GM18858 (cell line): ENCODE data around the gene GLIS2.

Experiments used
- ATAC-seq: cut with Tn5 transposase; IDR thresholded peaks from one replicate; pipeline ENCODE4 v1.9.1; 2021; ENCODE audit not compliant: unreplicated experiment

GLIS2 gene

DNA sequence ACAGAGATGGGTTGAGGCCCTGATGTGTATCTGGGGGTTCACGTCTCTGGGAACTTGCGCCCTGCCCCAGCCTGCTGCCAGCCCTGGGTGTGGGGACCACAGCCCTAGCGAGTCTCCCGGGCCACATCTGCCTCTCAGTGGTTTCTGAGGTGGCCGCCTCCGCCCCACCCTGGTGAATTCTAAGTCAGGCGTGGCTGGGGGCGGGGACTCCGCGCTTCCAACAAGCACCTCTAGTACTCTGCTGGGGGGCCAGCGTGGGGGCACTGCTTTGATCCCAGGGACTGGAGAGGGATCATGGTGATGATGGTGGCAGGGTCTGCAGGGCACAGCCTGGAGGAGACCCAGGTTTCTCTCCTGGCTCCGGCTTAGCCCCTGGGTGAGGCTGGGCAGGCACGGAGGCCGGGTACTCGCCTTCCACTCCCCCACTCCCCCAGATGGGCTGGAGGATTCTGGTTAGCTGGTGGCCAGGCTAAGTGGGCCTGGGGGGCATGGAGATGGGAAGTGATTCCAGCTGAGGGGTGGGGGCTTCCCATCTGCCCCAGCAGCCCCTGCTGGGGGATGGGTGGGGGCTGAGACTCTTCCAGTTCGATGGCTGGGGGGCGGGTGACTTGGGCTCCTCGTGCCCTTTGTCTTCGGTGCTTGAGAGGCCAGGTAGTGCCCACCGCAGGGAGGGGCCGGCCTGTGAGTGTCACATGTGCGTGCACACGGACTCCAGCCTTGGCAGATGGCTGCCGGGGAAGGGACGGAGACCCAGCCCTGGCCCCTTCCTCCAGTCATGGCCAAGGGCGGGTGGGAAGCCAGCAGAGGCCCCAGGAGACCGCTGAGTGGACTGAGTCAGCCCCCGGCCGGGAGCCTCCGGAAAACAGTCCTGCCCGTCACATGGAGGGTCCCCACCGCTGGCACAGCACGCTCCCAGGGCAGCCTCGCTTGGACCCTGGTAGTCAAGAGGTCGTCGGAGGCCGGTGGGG, 3.9 kb downstream of the GLIS2 start:
- no peak for ATAC-seq

DNA sequence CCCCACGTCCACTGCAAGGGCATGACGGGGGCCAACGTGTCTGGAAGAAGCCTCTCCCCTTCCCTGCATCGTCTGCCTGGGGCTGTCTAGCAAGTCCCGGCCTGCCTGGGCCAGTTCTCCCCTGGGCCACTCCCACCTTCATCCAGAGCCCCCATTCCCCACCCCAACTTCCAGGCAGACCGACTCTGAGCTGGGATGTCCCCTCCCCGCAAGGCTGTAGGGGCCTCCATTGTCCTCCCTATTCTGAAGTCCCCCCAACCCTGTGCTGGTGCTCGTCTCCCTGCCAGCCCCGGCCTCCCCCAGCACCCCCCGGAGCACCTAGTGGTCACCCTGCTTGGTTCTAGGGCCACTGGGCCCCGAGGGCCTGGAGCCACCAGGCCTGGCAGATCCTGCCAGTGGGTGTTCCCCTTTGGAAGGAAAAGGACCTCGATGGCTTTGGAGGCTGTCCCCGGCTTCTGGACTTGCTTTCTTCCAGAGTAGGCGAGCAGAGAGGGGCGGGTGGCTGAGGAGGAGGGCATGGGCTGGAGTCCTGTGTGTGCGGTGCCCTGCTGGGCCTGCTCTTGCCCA, 4.8 kb downstream of the GLIS2 start:
- no peak for ATAC-seq

- ATAC-seq: no peak
Observed at GRCh38 chr16:4321286-4322120, 5.6 kb downstream of the GLIS2 start.

DNA sequence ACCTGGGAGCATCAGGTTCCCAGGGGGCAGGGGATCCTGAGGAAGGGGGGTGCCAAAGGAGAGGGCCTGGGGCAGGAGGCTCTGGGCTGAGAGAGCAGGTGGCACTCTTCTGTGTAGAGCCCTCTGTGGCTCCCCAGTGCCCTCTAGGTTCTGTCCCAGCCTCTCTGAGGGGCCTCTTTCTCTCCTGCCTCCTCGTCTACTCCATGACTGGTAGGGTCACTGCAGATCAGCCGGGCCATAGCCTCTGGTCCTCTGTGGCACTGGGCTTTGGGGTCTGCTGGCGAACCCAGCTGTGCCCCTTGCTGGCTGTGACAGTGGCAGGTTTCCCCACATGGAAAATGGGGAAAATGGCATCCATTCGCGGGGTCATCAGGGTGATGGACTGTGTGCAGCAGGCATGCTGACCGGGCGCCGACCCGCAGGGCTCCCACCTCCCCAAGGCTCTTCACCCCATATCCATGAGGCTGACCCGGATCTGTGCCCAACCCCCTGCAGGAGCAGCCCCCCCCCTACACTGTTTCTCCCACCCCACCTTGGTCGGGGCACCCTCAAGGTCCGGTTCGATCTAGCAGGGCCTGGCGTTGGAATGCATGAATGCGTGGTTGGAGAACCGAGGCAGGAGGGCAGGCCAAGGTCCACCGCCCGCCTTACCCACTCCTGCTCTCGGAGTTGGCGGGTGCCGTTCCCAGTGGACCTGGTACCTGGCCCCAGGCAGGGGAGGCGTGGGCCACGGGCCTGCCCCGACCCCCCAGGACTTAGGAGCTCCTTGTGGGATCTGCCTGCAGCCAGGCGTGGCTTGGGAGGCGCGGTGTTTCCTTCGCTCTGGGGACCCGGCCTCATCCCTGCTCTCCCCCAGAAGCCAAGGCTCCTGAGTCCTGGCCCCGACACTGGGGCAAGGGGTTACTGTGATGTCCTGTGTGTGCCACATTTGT, 6.5 kb downstream of the GLIS2 start:
- no peak for ATAC-seq

DNA sequence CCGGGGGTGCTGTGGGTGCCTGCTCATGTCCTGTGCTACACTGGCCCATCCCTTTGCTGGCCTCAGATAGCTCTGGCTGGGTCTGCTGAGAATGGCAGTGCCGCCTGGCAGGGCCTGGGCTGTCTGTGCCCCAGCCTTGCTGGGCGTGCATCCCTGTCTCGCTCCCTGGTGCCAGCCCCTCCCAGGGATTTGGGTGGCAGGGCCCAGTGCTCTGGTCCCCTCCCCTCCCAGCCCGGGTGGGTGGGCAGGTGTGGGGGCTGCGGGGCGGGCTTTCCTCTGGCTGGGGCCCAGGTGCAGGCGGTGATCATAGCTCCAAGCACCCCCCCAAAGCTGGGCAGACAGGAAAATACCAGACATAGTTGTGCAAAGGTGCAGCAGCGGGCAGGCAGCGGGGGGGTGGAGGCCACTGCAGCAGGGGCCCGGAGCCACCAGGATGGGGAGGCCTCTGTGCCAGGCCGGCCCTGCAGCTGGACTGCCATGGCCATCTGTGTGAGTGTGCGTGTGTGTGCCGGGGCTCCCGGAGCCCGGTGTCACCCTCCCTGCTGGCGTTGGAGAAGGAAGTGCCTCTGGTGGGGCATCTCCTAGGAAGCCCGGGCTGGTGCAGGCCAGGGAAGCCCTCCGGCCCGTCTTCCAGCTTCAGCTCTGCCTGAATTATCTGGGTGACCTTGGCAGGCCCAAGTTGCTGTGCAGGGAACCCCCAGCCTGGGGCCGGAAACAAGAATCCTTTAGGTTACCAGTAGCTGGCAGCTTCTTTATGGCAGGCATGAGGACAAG, 7.4 kb downstream of the GLIS2 start:
- no peak for ATAC-seq

DNA sequence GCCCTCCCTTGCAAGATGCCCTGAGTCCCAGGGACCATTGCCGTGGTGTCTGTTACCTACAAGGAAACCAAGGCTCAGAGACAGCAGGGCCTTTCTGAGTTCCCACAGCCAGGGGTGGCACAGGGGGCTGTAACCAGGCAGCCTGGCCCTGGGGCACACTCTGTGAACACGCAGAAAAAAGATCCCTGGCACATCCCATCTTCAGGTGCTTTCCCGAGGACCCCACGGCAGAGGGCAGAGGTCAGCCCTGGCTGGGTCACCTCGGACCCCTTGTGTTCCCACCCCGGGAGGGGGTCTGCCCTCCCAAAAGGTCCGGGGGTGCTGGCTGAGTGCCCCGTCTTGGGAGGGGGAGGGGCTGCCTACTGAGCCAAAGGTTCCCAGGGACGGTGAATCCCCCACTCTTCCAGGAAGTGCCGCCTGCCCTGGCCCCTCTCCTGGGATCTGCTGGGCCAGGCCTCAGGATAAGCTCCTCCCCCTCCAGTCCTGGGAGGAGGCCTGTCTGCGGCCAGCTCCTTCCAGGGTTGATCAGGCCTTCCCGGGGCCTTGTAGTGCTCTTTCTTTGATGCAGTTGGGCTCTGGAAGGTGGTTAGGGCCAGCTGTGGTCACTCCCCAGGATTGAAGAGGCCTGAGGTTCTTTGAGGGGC, 8.1 kb downstream of the GLIS2 start:
- no peak for ATAC-seq

DNA sequence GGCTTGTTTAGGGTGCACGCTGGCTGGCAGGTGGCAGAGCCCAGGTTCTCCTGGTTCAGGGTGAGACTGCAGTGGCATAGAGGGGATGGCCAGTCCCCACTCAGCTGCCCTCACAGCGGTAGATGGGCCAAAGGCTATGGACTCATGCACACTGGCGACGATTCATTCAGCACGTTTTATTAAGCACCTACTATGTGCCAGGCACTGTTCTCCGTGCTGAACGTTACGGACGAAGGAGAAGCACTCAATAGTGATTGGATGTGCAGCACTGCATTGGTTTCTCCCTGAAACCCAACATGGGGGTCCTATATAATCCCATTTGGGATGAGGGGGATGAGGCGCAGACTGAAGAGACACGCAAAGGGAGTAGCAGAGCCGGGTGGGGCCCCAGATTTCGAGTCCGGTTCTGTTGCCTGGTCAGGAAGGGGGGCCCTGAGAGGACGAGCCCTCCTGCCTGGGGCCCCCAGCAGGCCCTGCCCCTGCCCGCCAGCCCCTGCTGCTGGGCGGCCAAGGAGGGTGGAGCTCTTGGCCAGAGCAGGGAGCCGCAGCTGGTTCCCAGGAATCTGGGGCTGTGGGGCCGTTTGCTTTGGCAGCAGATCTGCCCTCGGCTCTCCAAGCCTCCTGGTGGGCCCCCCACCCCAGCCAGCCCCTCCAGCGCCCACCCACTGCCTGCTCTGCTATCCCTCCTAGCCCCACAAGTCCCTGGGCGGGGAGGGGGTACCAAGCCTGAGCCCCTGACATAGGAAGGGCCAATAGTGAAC, 8.8 kb downstream of the GLIS2 start:
- ATAC-seq: no peak

DNA sequence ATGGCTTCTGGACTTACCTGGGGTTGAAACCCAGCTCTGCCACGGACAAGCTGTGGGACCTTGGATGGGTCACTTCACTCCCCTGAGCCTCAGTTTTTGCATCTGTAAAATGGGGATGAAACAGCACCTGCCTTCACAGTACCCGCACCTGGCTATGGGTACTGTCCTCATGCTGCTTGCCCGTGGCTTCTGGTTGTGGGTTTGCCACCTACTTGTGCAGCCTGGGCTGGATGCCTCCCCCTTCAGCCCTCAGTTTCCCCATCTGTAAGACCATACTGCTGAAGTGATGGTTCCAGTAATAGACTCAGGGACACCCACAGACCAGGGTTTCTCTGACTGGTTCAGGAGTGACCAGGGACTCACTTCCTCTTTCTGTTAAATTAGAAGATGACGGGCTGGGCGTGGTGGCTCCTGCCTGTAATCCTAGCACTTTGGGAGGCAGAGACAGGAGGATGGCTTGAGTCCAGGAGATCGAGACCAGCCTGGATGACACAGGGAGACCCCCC, 9.4 kb downstream of the GLIS2 start:
- no peak for ATAC-seq

DNA sequence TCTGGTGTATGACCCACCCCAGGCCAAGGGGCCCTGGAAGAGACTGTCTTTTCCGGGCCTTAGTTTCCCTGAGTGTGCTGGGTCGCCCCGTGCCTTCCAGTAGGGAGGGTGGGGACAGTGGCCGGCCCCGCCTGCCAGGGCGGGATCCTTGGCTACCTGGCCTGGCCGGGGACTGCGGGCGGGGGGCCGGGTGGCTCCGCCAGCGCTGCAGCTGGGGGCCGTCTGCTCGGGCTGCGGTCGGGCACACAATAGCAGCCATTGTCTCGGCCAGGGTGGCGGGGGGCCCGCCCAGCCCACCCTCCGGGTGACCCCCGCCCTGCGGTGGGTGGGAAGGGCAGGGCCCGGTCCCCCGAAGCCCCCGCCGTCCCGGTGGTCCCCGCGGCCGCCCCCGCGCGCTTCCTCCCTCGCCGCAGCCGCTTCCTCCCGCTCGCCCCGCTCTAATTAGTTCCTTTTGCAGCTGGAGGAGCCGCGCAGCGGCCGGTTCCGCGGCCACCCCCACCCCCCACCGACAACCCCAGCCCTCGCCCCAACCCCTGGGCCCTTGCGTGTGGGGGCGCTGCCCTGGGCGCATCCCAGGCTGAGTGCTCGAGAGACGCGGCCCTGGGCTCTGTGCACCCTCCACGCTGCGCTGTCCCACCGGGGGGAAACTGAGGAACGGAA, 11.6 kb downstream of the GLIS2 start:
- ATAC-seq: no peak

- ATAC-seq: no peak
Observed at GRCh38 chr16:4328046-4328781, 12.3 kb downstream of the GLIS2 start.

DNA sequence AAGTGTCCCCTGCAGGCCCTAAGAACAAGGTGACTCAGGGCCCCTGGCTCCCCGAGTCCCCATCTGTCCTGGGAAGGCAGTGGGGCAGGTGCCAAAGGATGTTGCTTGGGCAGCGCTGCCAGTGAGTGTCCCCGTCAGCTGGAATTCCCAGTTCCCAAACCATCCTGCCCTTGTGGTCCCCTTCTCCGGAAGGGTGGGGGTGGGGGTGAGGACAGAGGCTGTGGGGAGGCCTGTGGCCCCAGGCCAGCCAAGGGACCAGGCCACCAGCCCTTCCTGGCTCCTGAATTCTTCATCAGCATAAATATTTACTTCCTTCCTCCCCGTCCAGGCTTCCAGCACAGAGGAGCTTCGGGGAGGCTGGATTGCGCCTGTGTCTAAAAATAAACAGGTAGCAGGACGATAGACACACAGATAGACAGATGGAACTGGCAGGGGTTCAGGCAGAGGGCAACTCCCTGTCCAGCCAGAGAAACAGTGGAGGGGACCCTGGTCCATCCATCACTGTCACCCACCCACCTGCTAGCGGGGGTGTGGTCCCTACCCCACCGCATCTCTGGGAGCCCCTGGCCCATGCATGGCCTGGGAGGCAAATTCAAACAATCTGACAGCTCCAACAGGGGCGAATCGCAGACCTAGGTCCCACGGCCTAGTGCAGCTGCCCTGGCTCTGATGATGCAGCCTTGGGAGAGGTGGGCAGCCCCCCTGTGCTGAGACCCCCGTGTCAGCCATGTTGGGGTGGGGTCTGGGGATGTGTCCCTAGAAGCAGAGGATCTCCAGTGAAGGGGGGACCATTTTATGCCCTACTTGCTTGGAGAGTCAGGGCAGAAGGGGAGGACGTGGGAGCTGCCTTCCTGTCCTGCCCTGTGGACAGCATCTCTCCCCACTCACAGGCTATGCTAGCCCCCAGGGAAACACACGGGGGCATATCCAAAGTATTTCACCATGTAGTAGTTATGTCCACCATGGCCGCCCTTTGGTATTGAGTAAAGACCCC, 13.2 kb downstream of the GLIS2 start:
- ATAC-seq: no peak

DNA sequence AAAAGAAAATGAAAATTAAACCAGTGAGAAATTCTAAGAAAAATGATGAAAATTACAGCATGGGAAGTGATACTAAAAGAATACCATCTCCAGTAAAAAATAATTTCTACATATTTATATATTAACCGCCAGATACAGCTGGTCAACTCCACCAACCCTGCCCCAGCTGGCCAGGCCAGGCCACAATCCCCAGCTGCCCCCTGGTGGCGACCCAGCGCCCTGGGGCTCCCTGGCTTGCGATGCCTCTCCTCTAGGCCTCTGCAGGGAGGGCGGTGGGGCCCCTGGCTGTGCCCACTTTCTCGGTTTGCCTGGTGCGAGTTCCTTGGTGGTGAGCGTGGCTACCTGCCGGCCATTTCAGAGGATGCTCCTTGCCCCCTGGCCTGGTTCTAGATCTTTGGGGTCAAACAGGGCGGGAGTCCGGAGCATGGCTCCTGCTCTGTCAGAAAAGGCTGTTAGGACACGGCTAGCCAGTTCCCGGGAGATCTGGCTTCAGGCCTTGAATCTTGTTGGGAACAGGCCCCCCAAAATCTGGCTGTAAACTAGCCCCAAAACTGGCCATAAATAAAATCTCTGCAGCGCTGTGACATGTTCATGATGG, 14.5 kb downstream of the GLIS2 start:
- no peak for ATAC-seq

- ATAC-seq: no peak
Observed at GRCh38 chr16:4332083-4332482, 16.2 kb downstream of the GLIS2 start.

GRCh38 chr16:4332623-4333307, 16.9 kb downstream of the GLIS2 start:
- ATAC-seq: no peak

- ATAC-seq: no peak
Observed at GRCh38 chr16:4333308-4333638, 17.4 kb downstream of the GLIS2 start.
